Endothelial cell of umbilical vein (primary cell): Measurements from ENCODE around the gene TMCC3. TPM values are rescaled to one million over a fixed set of nuclear protein-coding genes. Genes with fewer than 3 reads are reported as not detected.

Experiments
- BruUV-seq: library from RNA; stranded (reverse); fragments of 400-500 nt; replicated peaks from 2 replicates; lab custom pipeline; 2021; lab: Mats Ljungman, UMichigan
- CTCF ChIA-PET: fragments of 300-600, 350-600 bp; sonication (Branson Sonifier 250); formaldehyde crosslinking; loops from one replicate; lab custom pipeline; 2021; ENCODE audit warnings: antibody characterized with exemption, inconsistent platforms; lab: Charles Lee
- POLR2A ChIA-PET: fragments of 300-600, 350-600 bp; sonication (Branson Sonifier 250); formaldehyde crosslinking; loops from one replicate; lab custom pipeline; 2021; ENCODE audit warnings: antibody characterized with exemption, inconsistent platforms; lab: Charles Lee
- DNase-seq: peaks from one replicate; pipeline ENCODE4 v3.0.0-alpha.2; 2011; ENCODE audit warnings: low read depth, low spot score
- FAIRE-seq: peaks from 2 replicates; lab custom pipeline; 2011; peaks lifted over from hg19 to GRCh38; lab: Jason Lieb, UNC
- H2AFZ ChIP-seq: 2 replicates; pipeline ENCODE4 v1.6.0; 2012; ENCODE audit warnings: low read depth, low read length, control low read depth, inconsistent platforms
- H3K27ac ChIP-seq: 2 replicates; pipeline ENCODE4 v1.5.1; 2011; ENCODE audit warnings: low read depth, mild to moderate bottlenecking, control low read depth, low read length, moderate library complexity; ENCODE audit not compliant: insufficient read depth
- H3K27me3 ChIP-seq, 2 experiments: 2 replicates each; pipeline versions ENCODE4 v1.6.0 to v1.6.1; 2011; ENCODE audit warnings: low read length in 2 of 2, mixed read lengths in 1 of 2; ENCODE audit not compliant: control insufficient read depth in 2 of 2, insufficient read depth in 2 of 2
- H3K36me3 ChIP-seq, 2 experiments: 2 replicates in 1 of 2; 3 replicates in 1 of 2; pipeline ENCODE4 v1.5.1; 2011; ENCODE audit warnings: low read length in 2 of 2, mild to moderate bottlenecking in 1 of 2, moderate library complexity in 1 of 2; ENCODE audit not compliant: control insufficient read depth in 2 of 2, insufficient read depth in 2 of 2; ENCODE audit errors: extremely low read depth in 1 of 2
- H3K4me1 ChIP-seq: 3 replicates; pipeline ENCODE4 v1.5.1; 2011; ENCODE audit warnings: mild to moderate bottlenecking, low read length; ENCODE audit not compliant: control insufficient read depth, insufficient read depth; ENCODE audit errors: extremely low read depth
- H3K4me2 ChIP-seq: 2 replicates; pipeline ENCODE4 v1.6.1; 2011; ENCODE audit warnings: low read length, control low read depth, mixed read lengths; ENCODE audit not compliant: insufficient read depth
- H3K4me3 ChIP-seq, 3 experiments: fragments of 200-600 bp in 1 of 3; sonication (generic), shearing (Covaris generic) in 1 of 3; replicated peaks in 1 of 3; 2 replicates each; pipeline ENCODE4 v1.5.1; 2011 to 2016; ENCODE audit warnings: control low read depth in 3 of 3, low read length in 3 of 3, mild to moderate bottlenecking in 2 of 3, inconsistent platforms in 1 of 3, low read depth in 1 of 3, moderate library complexity in 1 of 3; ENCODE audit not compliant: insufficient read depth in 1 of 3
- H3K79me2 ChIP-seq: 2 replicates; pipeline ENCODE4 v1.6.0; 2012; ENCODE audit warnings: low read length, inconsistent platforms; ENCODE audit not compliant: control insufficient read depth, insufficient read depth
- H3K9ac ChIP-seq: replicated peaks from 2 replicates; pipeline ENCODE3; 2011; ENCODE audit warnings: low read length, control low read depth; ENCODE audit not compliant: insufficient read depth; ENCODE audit errors: extremely low read depth
- H3K9me1 ChIP-seq: replicated peaks from 3 replicates; pipeline ENCODE4 v1.6.0; 2011; ENCODE audit warnings: mild to moderate bottlenecking, low read length; ENCODE audit not compliant: control insufficient read depth, insufficient read depth; ENCODE audit errors: extremely low read depth
- H3K9me3 ChIP-seq: replicated peaks from 2 replicates; pipeline ENCODE4 v1.5.1; 2012; ENCODE audit warnings: low read length, inconsistent platforms; ENCODE audit not compliant: control insufficient read depth, insufficient read depth
- H4K20me1 ChIP-seq: replicated peaks from 2 replicates; pipeline ENCODE3; 2011; ENCODE audit warnings: mild to moderate bottlenecking, low read length; ENCODE audit not compliant: control insufficient read depth, insufficient read depth; ENCODE audit errors: extremely low read depth
- EZH2 ChIP-seq: IDR thresholded peaks from 2 replicates; pipeline ENCODE4 v1.6.1; 2012; ENCODE audit warnings: borderline replicate concordance, low read depth, mild to moderate bottlenecking, moderate library complexity, low read length, inconsistent platforms; ENCODE audit not compliant: severe bottlenecking
- FOS ChIP-seq: IDR thresholded peaks from 2 replicates; pipeline ENCODE4 v1.6.1; 2011; ENCODE audit warnings: mild to moderate bottlenecking, low read length, moderate library complexity, borderline replicate concordance; ENCODE audit not compliant: insufficient read depth
- GATA2 ChIP-seq: IDR thresholded peaks from 2 replicates; pipeline ENCODE4 v1.7.0; 2011; ENCODE audit warnings: low read depth, mild to moderate bottlenecking, moderate library complexity, mixed read lengths, low read length; ENCODE audit not compliant: insufficient read length, insufficient read depth
- JUN ChIP-seq: IDR thresholded peaks from 2 replicates; pipeline ENCODE4 v1.6.1; 2011; ENCODE audit warnings: borderline replicate concordance, low read depth; ENCODE audit not compliant: insufficient read length, insufficient read depth
- MYC ChIP-seq: IDR thresholded peaks from one replicate; pipeline ENCODE4 v1.6.1; 2011; ENCODE audit warnings: mild to moderate bottlenecking, low read depth, low read length
- POLR2A ChIP-seq: IDR thresholded peaks from 2 replicates; pipeline ENCODE4 v1.6.1; 2012; ENCODE audit warnings: low read depth, mild to moderate bottlenecking, control low read depth, low read length
- POLR2AphosphoS5 ChIP-seq: IDR thresholded peaks from 2 replicates; pipeline ENCODE4 v1.6.1; 2012; ENCODE audit warnings: low read depth, mild to moderate bottlenecking, control low read depth, low read length, moderate library complexity; ENCODE audit not compliant: insufficient read depth
- dilution Hi-C: fragments of 300-500 bp; cut with MboI; formaldehyde crosslinking; loops from one replicate; pipeline ENCODE4 v1.15.0; 2019; ENCODE audit warnings: low sequenced_read_pairs; ENCODE audit not compliant: extremely low pct_ligation_motif_present
- intact Hi-C: fragments of 100-400 bp; cut with micrococcal nuclease; formaldehyde crosslinking; loops from one replicate; pipeline ENCODE4 v1.10.0; 2022
- polyA plus RNA-seq, 4 experiments: library from polyadenylated mRNA; depleted of rRNA in 3 of 4; stranded (reverse) in 3 of 4; unstranded in 1 of 4; fragments of >200 nt; gene quantifications; 2 replicates each; pipeline versions ENCODE4 v1.2.1 to v1.2.3, GENCODE V29; 2011 to 2012; ENCODE audit warnings: missing spikeins in 1 of 4
- total RNA-seq: library from RNA; stranded (reverse); gene quantifications from 2 replicates; pipeline ENCODE4 v1.2.3, GENCODE V29; 2021
- TF ChIP-seq, protein P1 (sequence below), 2 donors: IDR thresholded peaks; 1 replicate in 1 of 2; 2 replicates in 1 of 2; pipeline ENCODE4 v1.5.1; 2011; ENCODE audit warnings: low read length in 2 of 2, mild to moderate bottlenecking in 2 of 2, moderate library complexity in 2 of 2, control low read depth in 1 of 2, inconsistent platforms in 1 of 2, low read depth in 1 of 2; ENCODE audit not compliant: insufficient read depth in 1 of 2; ENCODE audit errors: extremely low read depth in 1 of 2
- TF ChIP-seq, protein P2 (sequence below): IDR thresholded peaks from 2 replicates; pipeline ENCODE4 v1.6.1; 2011; ENCODE audit not compliant: insufficient read depth, insufficient read length

TMCC3 gene
- total and polyA plus RNA-seq, 2 donors (not counting 3 experiments of a cell fraction or from before 2014, with no cell fraction given) = 13.5 to 30.4 TPM

DNA sequence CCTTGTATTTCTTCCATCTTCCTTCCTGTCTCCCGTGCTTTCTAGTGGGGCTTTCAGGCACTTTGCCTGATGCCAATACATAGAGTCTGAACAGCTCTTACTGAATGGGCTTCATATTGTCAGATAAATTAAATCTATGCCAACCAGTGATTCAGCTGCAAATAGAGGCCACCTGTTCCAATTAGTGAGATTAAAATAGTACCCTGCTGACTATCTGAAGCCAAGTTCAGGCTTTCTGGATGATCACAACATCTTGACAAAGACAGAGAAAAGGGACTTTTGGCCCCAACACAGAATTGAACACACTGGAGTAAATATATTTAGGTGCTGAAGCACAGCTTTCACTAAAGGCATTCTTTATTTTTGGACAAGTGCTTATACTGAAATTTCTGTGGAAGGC lies 11.8 kb downstream of the TMCC3 start:
- TF ChIP-seq POLR2A (no peak), POLR2AphosphoS5 (no peak), JUN (no peak), FOS (no peak), EZH2 (no peak), MYC (no peak), GATA2 (no peak)
- TF ChIP-seq, protein P1, sequence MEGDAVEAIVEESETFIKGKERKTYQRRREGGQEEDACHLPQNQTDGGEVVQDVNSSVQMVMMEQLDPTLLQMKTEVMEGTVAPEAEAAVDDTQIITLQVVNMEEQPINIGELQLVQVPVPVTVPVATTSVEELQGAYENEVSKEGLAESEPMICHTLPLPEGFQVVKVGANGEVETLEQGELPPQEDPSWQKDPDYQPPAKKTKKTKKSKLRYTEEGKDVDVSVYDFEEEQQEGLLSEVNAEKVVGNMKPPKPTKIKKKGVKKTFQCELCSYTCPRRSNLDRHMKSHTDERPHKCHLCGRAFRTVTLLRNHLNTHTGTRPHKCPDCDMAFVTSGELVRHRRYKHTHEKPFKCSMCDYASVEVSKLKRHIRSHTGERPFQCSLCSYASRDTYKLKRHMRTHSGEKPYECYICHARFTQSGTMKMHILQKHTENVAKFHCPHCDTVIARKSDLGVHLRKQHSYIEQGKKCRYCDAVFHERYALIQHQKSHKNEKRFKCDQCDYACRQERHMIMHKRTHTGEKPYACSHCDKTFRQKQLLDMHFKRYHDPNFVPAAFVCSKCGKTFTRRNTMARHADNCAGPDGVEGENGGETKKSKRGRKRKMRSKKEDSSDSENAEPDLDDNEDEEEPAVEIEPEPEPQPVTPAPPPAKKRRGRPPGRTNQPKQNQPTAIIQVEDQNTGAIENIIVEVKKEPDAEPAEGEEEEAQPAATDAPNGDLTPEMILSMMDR (IDR thresholded peaks at IDR 0.05; ENCODE audit: extremely low read depth in 1 of 2, insufficient read depth in 1 of 2, low read depth in 1 of 2, low read length in 2 of 2) = no peak
- TF ChIP-seq, protein P2, sequence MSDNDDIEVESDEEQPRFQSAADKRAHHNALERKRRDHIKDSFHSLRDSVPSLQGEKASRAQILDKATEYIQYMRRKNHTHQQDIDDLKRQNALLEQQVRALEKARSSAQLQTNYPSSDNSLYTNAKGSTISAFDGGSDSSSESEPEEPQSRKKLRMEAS = no peak
- H3K27ac ChIP-seq = no peak overlapping the region
- H3K4me1 ChIP-seq = peaks cover 13% of the 10 kb centered on the region
- dilution Hi-C loops (no loop called here), intact Hi-C loops (no loop called here)
- ChIA-PET CTCF (interaction anchor here (1.3 to 2.8 kb wide), 3 partner anchors 10 to 36 kb away, joined by 3 to 7 read pairs (median 4); partner anchors contain the start of gene TMCC3), POLR2A (no interaction called here)
- H3K9me3 ChIP-seq = no peaks in the 10 kb centered on the region
- no peak overlapping the region for H3K9ac ChIP-seq
- peaks cover 0 to 12% of the 10 kb centered on the region in 2 experiments for H3K36me3 ChIP-seq
- FAIRE-seq (no peak), DNase-seq (no peak)
- H3K27me3 ChIP-seq = no peaks in the 10 kb centered on the region
- H3K79me2 ChIP-seq = peaks cover 81% of the 10 kb centered on the region
- H3K4me2 ChIP-seq = no peak overlapping the region
- no peak overlapping the region for H2AFZ ChIP-seq
- H3K9me1 ChIP-seq = no peaks in the 10 kb centered on the region
- H4K20me1 ChIP-seq = no peaks in the 10 kb centered on the region
- BruUV-seq = no TSS peak
- H3K4me3 ChIP-seq = no peak overlapping the region
